ENCODE data around the gene CELF5. TPM values are rescaled to one million over a fixed set of nuclear protein-coding genes. Genes with fewer than 3 reads are reported as not detected.

The CELF5 gene
- total RNA-seq, 2 donors from 2014 or later, result 0.42 to 0.59 TPM

- Histone ChIP-seq H3K4me3 (no peak overlapping the region), H3K27ac (no peak overlapping the region), H3K9me3 (no peaks in the 10 kb centered on the region), H3K36me3 (no peaks in the 10 kb centered on the region), H3K27me3 (no peaks in the 10 kb centered on the region), H3K9ac (ENCODE audit: low read depth in 2 of 2, low read length in 2 of 2) (no peak overlapping the region), H3K4me1 (no peaks in the 10 kb centered on the region)
- TF ChIP-seq CTCF (IDR thresholded peaks at IDR 0.05), result peak; percentile 88
- intact Hi-C loops (cut with DNase I), result no loop called here
- peak; percentile 83 for DNase-seq
Measured at GRCh38 chr19:3304871-3305423, 80.5 kb downstream of the CELF5 start.

DNA sequence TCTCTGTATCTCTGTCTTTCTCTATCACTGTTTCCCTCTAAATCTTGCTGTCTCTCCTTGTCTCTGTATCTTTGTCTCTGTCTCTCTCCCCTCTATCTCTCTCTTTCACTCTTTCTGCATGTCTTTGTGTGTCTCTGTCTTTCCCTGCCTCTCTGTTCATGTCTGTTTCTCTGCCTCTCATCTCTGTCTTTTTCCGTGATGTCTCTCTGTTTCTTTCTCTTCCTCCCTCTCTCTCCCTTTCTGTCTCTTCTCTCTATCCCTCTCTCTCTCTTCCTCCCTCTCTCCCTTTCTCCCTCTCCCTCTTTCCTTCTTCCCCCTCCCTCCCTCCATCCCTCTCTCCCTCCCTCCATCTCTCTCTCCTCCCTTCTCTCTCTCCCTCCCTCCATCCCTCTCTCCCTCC lies 85.3 kb downstream of the CELF5 start:
- H3K27ac ChIP-seq, result no peak overlapping the region
- H3K36me3 ChIP-seq, result no peaks in the 10 kb centered on the region
- H3K9me3 ChIP-seq, result no peaks in the 10 kb centered on the region
- TF ChIP-seq CTCF (IDR thresholded peaks at IDR 0.05), result no peak
- intact Hi-C loops (cut with DNase I), result no loop called here
- DNase-seq, result no peak
- H3K4me3 ChIP-seq, result no peak overlapping the region
- H3K4me1 ChIP-seq, result no peaks in the 10 kb centered on the region
- H3K27me3 ChIP-seq, result peaks cover 10% of the 10 kb centered on the region
- no peak overlapping the region for H3K9ac ChIP-seq (ENCODE audit: low read depth in 2 of 2, low read length in 2 of 2)

DNA sequence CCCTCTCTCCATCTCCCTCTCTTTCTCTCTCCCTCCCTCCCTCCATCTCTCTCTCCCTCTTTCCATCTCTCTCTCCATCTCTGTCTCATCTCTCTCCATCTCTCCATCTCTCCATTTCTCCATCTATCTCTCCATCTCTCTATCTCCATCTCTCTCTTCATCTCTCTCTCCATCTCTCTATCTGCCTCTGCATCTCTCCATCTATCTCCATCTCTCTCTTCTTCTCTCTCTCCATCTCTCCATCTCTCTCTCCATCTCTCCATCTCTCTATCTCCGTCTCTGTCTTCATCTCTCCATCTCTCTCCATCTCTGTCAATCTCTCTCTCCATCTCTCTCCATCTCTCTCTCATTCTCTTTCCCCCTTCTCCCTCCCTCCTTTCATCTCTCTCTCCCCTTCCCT lies 85.8 kb downstream of the CELF5 start:
- no peak overlapping the region for H3K4me3 ChIP-seq
- TF ChIP-seq CTCF (IDR thresholded peaks at IDR 0.05), result no peak
- H3K9ac ChIP-seq (ENCODE audit: low read depth in 2 of 2, low read length in 2 of 2), result no peak overlapping the region
- no peaks in the 10 kb centered on the region for H3K36me3 ChIP-seq
- no peak overlapping the region for H3K27ac ChIP-seq
- H3K4me1 ChIP-seq, result no peaks in the 10 kb centered on the region
- H3K9me3 ChIP-seq, result no peaks in the 10 kb centered on the region
- H3K27me3 ChIP-seq, result peaks cover 10% of the 10 kb centered on the region
- intact Hi-C loops (cut with DNase I), result no loop called here
- no peak for DNase-seq

- TF ChIP-seq CTCF (IDR thresholded peaks at IDR 0.05), result no peak
- Histone ChIP-seq H3K4me3 (no peak overlapping the region), H3K9me3 (no peaks in the 10 kb centered on the region), H3K9ac (ENCODE audit: low read depth in 2 of 2, low read length in 2 of 2) (no peak overlapping the region), H3K4me1 (no peaks in the 10 kb centered on the region), H3K36me3 (no peaks in the 10 kb centered on the region), H3K27ac (no peak overlapping the region), H3K27me3 (peaks cover 10% of the 10 kb centered on the region)
- intact Hi-C loops (cut with DNase I), result no loop called here
- DNase-seq, result no peak
Measured at GRCh38 chr19:3310711-3311110, 86.2 kb downstream of the CELF5 start.

DNA sequence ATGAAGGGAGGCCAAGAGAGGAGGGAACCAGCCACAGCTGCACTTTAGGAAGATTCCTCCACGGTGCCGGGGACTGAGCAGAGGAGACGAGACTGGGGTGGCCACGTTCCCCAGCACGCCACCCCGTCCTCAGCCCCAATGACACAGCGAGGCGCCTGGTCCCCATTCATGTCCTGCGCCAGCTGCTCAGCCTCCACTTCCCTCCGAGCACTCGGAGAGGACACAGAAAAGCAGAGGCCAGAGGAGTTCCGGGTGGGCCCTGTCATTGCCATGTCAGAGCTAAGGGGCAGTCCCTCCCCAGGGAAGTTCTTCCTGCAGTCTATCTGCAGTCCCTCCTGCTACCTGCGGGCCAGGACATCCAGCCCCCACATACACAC lies 88.7 kb downstream of the CELF5 start:
- Histone ChIP-seq H3K27ac (no peak overlapping the region), H3K4me1 (no peaks in the 10 kb centered on the region), H3K9me3 (no peaks in the 10 kb centered on the region), H3K27me3 (peaks cover 10% of the 10 kb centered on the region), H3K36me3 (no peaks in the 10 kb centered on the region), H3K4me3 (no peak overlapping the region), H3K9ac (ENCODE audit: low read depth in 2 of 2, low read length in 2 of 2) (no peak overlapping the region)
- DNase-seq, result no peak
- intact Hi-C loops (cut with DNase I), result no loop called here
- TF ChIP-seq CTCF (IDR thresholded peaks at IDR 0.05), result no peak

All from colonic mucosa (tissue), 4 donors.